ENCODE data around the gene SMU1.
A peak's percentile ranks its signal among the peaks of the same experiment; 100 is the strongest.
"Not testable (repeated sequence)": the region's sequence is repeated elsewhere in the genome, so short reads cannot be mapped to it uniquely, and the experiment has no call there.

The SMU1 gene

GRCh38 chr9:33106827-33107621 lies 30.6 kb upstream of the SMU1 start:
- DNase-seq (ENCODE audit: low read depth, low spot score) = no peak
- no peak overlapping the region for H3K4me3 ChIP-seq (ENCODE audit: low read length)

GRCh38 chr9:33106372-33106771 lies 29.9 kb upstream of the SMU1 start:
- no peak overlapping the region for H3K4me3 ChIP-seq (ENCODE audit: low read length)

GRCh38 chr9:33105959-33106358 lies 29.5 kb upstream of the SMU1 start:
- no peak overlapping the region for H3K4me3 ChIP-seq (ENCODE audit: low read length)
- DNase-seq (ENCODE audit: low read depth, low spot score) = no peak

More at GRCh38 chr9:33106372-33106771, 29.9 kb upstream of the SMU1 start:
- no peak for DNase-seq (ENCODE audit: low read depth, low spot score)

GRCh38 chr9:33105504-33105903 lies 29.0 kb upstream of the SMU1 start:
- DNase-seq (ENCODE audit: low read depth, low spot score) = no peak
- no peak overlapping the region for H3K4me3 ChIP-seq (ENCODE audit: low read length)

- DNase-seq (ENCODE audit: low read depth, low spot score) = no peak
- no peak overlapping the region for H3K4me3 ChIP-seq (ENCODE audit: low read length)
These were observed 27.9 kb upstream of the SMU1 start for GRCh38 chr9:33104401-33104800.

- no peak overlapping the region for H3K4me3 ChIP-seq (ENCODE audit: low read length)
- DNase-seq (ENCODE audit: low read depth, low spot score) = no peak
These were observed 27.2 kb upstream of the SMU1 start for GRCh38 chr9:33103501-33104281.

- H3K4me3 ChIP-seq (ENCODE audit: low read length) = no peak overlapping the region
- DNase-seq (ENCODE audit: low read depth, low spot score) = no peak
These were observed 26.2 kb upstream of the SMU1 start for GRCh38 chr9:33102551-33103210.

- H3K4me3 ChIP-seq (ENCODE audit: low read length) = no peak overlapping the region
- DNase-seq (ENCODE audit: low read depth, low spot score) = no peak
These were observed 24.9 kb upstream of the SMU1 start for GRCh38 chr9:33101104-33101951.

GRCh38 chr9:33099754-33100153 lies 23.3 kb upstream of the SMU1 start:
- DNase-seq (ENCODE audit: low read depth, low spot score) = no peak
- H3K4me3 ChIP-seq (ENCODE audit: low read length) = no peak overlapping the region

- no peak overlapping the region for H3K4me3 ChIP-seq (ENCODE audit: low read length)
- no peak for DNase-seq (ENCODE audit: low read depth, low spot score)
These were observed 20.7 kb upstream of the SMU1 start for GRCh38 chr9:33097192-33097591.

GRCh38 chr9:33092634-33093033 lies 16.2 kb upstream of the SMU1 start:
- no peak for DNase-seq (ENCODE audit: low read depth, low spot score)
- no peak overlapping the region for H3K4me3 ChIP-seq (ENCODE audit: low read length)

GRCh38 chr9:33085672-33086071 lies 9.2 kb upstream of the SMU1 start:
- DNase-seq (ENCODE audit: low read depth, low spot score); H3K4me3 ChIP-seq (ENCODE audit: low read length): not testable (repeated sequence)

GRCh38 chr9:33082538-33083326 lies 6.3 kb upstream of the SMU1 start:
- DNase-seq (ENCODE audit: low read depth, low spot score) = no peak
- H3K4me3 ChIP-seq (ENCODE audit: low read length) = no peak overlapping the region

- H3K4me3 ChIP-seq (ENCODE audit: low read length) = no peak overlapping the region
- DNase-seq (ENCODE audit: low read depth, low spot score) = peak; percentile 92
These were observed 5.7 kb upstream of the SMU1 start for GRCh38 chr9:33082128-33082527.

GRCh38 chr9:33081128-33081851 lies 4.8 kb upstream of the SMU1 start:
- peak overlapping the region; percentile 44 for H3K4me3 ChIP-seq (ENCODE audit: low read length)
- peak; percentile 92 for DNase-seq (ENCODE audit: low read depth, low spot score)

GRCh38 chr9:33080534-33080933 lies 4.1 kb upstream of the SMU1 start:
- peak overlapping the region; percentile 44 for H3K4me3 ChIP-seq (ENCODE audit: low read length)
- DNase-seq (ENCODE audit: low read depth, low spot score) = no peak

- DNase-seq (ENCODE audit: low read depth, low spot score) = no peak
- no peak overlapping the region for H3K4me3 ChIP-seq (ENCODE audit: low read length)
These were observed 7.5 kb downstream of the SMU1 start for GRCh38 chr9:33068991-33069390.

All from Jurkat, Clone E6-1 (cell line).